TTC549 (cell line): ENCODE results near the gene ATP7A.
A peak's percentile ranks its signal among the peaks of the same experiment; 100 is the strongest.
"Not testable (repeated sequence)": the region's sequence is repeated elsewhere in the genome, so short reads cannot be mapped to it uniquely, and the experiment has no call there.

Source experiments
- FAIRE-seq: peaks from 2 replicates; lab custom pipeline; 2012; peaks lifted over from hg19 to GRCh38; lab: Jason Lieb, UNC

ATP7A gene

DNA sequence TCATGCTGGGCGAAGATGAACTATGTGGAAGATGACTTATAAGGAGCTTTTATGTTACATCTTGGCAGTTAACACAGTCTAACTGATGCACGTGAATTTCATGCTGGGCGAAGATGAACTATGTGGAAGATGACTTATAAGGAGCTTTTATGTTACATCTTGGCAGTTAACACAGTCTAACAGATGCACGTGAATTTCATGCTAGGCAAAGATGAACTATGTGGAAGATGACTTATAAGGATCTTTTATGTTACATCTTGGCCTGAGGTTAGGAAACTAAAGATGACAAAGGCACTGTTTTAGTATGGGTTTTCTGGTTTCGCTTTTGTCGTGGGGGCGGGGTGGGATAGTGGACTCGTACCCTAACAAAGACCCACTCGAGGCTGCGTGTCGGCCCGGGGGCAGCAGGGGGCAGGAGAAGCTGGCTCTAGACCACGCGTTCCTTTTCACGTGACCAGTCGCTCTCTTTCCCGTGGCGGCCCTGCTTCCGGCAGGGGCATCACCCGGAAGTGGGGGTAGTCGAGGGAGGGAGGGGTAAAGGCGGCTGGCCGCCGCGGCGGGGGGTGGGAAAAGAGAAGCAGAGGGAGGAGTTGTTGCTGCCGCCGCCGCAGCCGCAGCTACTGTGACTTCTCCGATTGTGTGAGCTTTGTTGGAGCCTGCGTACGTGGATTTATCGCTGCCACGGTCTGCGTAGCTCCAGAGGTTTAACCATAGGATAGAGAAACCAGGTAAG is at the start of gene ATP7A:
Gene ATP7A (plus strand): TSS at position 586 of the 733 bp plus-strand sequence. CDS start 60,949 bp downstream, outside the sequence.
- no peak for FAIRE-seq

DNA sequence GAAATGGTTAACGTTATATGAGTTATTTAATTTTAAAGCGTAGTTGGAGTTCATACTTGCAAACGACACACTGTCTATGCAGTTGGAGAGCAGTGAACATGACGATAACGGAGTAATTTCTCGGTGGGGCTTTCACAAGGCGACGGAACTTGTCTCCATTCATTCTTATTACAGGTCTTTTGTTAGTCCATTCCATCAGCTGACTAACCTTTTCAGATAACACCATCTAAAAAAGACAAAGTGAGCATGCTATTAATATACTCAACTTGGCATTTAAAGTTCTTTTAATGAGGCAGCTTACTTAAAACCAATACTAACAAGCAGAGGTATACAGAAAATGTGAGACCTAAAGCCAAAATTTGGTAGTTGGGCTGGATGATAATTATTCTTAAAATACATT is 35.1 kb upstream of the ATP7A start:
- FAIRE-seq: no peak

DNA sequence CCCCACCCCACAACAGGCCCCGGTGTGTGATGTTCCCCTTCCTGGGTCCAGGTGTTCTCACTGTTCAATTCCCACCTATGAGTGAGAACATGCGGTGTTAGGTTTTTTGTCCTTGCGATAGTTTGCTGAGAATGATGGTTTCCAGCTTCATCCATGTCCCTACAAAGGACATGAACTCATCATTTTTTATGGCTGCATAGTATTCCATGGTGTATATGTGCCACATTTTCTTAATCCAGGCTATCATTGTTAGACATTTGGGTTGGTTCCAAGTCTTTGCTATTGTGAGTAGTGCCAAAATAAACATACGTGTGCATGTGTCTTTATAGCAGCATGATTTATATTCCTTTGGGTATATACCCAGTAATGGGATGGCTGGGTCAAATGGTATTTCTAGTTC is 29.1 kb upstream of the ATP7A start:
- FAIRE-seq: not testable (repeated sequence)

DNA sequence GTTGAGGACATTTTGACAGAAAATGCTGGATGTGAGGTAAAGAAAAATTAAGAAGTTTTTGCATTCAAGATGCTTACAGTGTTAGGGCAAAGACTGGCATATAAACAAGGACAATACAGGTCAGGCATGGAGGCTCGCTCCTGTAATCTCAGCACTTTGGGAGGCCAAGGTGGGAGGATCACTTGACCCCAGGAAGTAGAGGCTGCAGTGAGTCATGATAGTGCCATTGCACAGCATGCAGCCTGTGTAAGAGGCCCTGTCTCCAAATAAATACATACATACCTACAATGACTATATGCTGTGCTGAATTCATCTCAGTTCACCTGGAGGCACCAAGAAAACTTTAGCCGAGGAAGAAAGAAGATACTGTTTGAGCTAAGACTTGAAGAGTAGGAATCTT is 17.6 kb upstream of the ATP7A start:
- FAIRE-seq: no peak

- FAIRE-seq: no peak
These were observed 16.8 kb upstream of the ATP7A start for GRCh38 chrX:77893713-77894112.

DNA sequence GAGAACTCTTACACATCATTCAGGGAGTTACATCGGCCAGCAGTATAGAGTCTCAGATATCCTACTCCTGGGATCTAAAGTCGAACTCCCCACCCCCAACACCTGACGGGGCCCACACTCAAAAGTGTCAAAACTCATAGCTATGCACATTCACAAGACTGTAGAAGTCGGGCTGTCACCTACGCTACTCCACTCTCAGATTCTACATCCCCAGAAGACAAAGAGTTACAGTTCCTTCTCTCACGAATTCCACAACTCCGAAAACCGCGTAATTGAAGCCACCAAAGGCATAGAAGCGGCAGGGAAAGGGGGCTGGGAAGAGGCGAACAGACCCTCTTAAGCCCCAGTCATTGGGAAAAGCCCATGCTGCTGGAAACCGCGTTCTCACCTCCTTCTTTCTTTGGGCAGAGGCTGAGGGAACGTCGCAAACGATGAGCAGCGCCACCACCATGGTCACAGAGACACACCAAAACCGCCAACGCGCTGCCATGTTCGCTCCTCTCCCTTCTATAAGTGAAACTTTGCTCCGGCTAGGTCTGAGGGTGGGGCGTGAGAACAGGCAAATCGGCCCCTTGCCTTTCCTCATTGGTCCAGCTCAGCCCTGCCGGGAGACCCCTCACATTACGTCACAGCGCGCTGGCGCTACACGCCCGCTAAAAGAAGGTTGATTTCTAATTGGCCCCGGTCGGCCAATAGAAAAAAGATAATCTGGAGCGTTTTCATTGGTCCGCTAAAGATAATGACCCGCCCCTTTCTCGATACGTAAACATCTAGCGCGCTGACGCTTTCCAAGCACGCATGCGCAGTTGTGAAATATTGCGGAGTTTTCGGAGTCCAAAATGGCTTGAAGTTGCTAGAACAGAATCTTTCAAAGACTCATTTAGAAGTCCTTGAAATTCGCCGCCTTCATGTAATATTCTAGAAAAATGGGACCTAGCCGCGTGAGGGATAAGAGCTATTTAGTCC is 15.3 kb upstream of the ATP7A start, which contains the start of gene MAGT1:
Gene MAGT1 (minus strand): TSS at position 515 of the 966 bp plus-strand sequence. CDS start 25 bp downstream, at position 490.
- FAIRE-seq: peak; percentile 96

- FAIRE-seq: peak; percentile 94
These were observed 11.2 kb upstream of the ATP7A start, which contains the start of gene COX7B for GRCh38 chrX:77899081-77899828. Gene COX7B (plus strand): TSS chrX:77899468. CDS start chrX:77899554, 86 bp downstream.

- no peak for FAIRE-seq
These were observed 9.8 kb upstream of the ATP7A start for GRCh38 chrX:77900688-77901087.

GRCh38 chrX:77901506-77901905 is 9.0 kb upstream of the ATP7A start:
- no peak for FAIRE-seq

DNA sequence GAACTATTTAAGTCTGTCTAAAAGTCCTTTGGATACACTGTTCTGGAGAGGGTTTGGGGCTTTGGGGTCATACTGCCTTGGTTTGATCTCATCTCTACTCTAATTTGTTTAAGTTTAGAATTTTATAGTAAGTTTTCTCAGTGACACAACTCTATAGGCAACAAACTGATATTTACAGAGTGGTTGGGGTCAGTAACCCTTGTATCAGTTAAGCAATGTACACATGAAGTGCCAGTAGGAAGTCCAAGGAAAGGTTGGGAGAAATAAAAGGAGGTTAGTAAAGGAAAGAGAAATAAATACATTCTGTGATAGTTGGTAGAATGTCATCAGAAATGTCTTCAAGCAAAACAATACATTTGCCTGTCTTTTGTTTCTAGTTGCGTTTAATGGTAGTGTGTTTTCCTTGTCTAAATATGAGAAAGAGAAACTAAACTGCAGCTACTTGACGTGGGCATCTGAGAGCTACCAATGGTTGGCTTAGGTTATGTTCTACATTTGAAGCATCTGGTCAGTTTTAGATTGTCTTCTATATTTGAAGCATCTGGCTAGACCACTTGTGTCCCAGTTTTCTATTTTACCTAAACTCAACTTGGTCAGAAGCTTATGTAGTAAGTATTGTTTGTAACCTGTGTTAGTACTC is 6.9 kb downstream of the ATP7A start:
- FAIRE-seq: no peak

GRCh38 chrX:77918568-77918967 is 8.1 kb downstream of the ATP7A start:
- FAIRE-seq: no peak

DNA sequence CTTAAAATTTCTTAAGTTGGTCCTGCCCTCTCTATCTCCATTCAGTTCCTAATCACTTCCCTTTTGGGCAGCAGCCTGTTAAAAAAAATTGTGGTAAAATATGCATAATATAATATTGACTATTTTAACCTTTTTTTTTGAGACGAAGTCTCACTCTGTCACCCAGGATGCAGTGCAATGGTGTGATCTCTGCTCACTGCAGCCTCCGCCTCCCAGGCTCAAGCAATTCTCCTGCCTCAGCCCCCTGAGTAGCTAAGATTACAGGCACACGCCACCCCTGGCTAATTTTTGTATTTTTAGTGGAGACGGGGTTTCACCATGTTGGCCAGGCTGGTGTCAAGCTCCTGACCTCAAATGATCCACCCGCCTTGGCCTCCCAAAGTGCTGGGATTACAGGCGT is 8.9 kb downstream of the ATP7A start:
- not testable (repeated sequence) for FAIRE-seq

DNA sequence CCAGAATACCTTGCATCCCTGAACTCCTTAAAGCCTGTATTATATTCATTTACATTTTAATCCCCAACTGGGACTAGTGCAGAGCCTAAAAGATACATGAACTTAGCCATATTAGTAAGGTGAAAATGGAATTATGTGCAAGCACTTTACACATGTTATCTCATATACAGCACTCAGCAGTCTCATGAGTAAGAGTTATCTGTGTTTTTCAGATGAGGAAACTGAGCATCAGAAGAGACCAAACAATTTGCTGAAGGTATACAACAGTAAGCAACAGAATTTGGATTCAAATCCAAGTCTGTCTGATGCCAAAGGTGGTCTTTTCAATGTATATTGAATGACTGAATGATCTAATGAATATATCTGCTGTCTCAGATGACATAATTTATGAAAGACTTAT is 12.3 kb downstream of the ATP7A start:
- no peak for FAIRE-seq

DNA sequence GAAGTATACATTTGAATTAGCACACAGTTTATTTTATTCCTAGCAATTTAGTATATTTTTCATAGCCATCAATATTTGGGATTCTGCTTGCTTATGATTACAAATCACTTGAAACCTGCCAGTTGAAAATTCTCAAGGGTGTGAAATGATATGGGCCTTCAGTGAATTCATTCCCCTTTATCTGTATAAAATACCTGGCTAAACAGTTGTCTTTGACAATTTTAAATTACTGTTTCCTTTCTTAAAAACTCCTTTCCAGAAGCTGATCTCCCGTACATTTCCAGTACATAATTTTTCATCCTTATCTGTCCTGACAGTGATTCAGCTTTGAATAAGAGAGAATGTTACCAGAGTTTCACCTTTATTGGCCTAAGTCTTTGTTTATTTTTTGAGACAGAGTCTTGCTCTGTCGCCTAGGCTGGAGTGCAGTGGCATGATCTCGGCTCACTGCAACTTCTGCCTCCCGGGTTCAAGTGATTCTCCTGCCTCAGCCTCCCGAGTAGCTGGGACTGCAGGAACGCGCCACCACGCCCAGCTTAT is 13.9 kb downstream of the ATP7A start:
- FAIRE-seq: no peak

DNA sequence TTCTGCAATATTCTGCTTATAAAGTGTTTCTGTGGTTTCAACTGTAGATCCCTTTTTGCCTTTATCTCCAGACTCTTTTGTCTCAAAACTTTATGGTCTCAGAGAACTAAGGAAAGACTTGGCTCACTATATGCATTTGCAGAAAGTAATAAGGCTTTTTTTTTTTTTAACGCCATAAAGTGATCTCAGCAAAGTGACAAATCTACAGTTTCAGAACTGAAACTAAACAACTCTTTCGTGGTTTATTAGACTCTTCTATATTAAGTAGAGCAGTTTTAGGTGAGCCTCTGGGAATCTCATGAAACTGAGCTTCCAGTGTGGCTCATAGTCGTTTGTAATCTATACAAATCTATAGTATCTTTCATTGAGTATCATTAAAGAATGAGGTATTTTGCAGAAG is 15.3 kb downstream of the ATP7A start:
- no peak for FAIRE-seq

DNA sequence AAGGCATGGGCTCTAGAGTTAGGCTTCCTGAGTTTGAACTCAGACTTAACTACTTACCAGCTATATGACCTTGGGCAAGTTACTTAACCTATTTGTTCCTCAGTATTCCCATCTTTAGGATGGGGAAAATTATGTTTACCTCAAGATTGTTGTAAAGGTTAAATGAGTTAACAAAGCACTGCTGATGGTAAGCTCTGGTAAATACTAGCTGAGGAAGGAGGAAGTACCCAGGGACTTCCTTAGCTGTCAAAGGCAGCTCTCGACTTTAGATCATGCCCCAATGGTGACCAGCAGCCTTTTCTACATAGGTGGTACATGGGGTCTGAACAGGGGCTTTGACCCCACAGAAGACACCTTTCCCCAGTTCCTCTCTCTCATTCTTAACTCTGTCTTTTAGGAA is 20.1 kb downstream of the ATP7A start:
- no peak for FAIRE-seq

DNA sequence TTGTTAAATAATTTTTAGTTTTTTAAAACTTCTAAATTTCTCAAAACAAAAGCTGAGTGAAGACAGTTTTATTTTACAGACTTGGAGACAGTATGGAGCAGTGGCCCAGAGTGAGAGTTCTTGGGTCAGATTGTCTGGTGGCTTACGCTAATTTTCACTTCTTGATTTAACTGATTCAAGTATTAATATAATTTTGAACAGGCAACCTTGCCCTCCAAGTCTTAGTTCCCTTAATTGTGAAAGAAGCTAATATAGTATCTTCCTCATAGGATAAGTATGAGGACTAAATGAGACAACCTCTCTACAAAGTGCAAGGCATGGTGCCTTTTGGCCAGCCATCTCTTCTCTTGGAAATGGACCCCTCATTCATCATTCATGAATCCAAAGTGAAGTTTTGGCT is 25.4 kb downstream of the ATP7A start:
- no peak for FAIRE-seq

- no peak for FAIRE-seq
These were observed 25.8 kb downstream of the ATP7A start for GRCh38 chrX:77936299-77936698.

DNA sequence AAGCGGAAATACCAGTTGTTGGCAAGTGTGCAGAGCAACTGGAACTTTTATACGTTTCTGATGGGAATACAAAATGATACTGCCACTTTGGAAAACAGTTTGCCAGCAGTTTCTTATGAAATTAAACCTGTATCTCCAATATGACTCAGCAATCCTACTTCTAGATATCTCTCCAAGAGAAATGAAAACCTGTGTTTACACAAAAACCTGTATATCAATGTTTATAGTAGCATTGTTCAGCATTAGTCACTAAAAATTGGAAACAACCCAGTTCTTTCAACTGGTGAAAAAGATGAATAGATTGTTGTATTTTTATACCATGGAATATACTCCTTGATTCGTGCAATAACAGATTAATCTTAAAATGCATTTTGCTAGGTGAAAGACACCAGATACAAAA is 26.8 kb downstream of the ATP7A start:
- no peak for FAIRE-seq

- no peak for FAIRE-seq
These were observed 27.7 kb downstream of the ATP7A start for GRCh38 chrX:77938083-77938680.

- FAIRE-seq: not testable (repeated sequence)
These were observed 34.5 kb downstream of the ATP7A start for GRCh38 chrX:77945031-77945430.
